ENCODE measurements around the gene MAP3K5. TPM values are rescaled to one million over a fixed set of nuclear protein-coding genes. Genes with fewer than 3 reads are reported as not detected.

The MAP3K5 gene
- total RNA-seq, 2 donors from 2014 or later: 6.7 to 11.9 TPM

GRCh38 chr6:136742125-136742524 lies 50.2 kb downstream of the MAP3K5 start:
- TF ChIP-seq CTCF (IDR thresholded peaks at IDR 0.05): no peak
- Histone ChIP-seq H3K27ac (no peak overlapping the region), H3K4me3 (no peak overlapping the region), H3K36me3 (no peaks in the 10 kb centered on the region), H3K9me3 (no peaks in the 10 kb centered on the region), H3K27me3 (no peaks in the 10 kb centered on the region), H3K4me1 (peaks cover 0 to 22% of the 10 kb centered on the region in 2 donors)
- no peak for DNase-seq (ENCODE audit: low spot score)

GRCh38 chr6:136740050-136740974 lies 52.0 kb downstream of the MAP3K5 start:
- Histone ChIP-seq H3K36me3 (no peaks in the 10 kb centered on the region), H3K27me3 (no peaks in the 10 kb centered on the region), H3K9me3 (no peaks in the 10 kb centered on the region), H3K4me3 (no peak overlapping the region), H3K4me1 (peaks cover 0 to 22% of the 10 kb centered on the region in 2 donors), H3K27ac (peak overlapping the region; percentile 0 to 19)
- no peak for DNase-seq (ENCODE audit: low spot score)
- TF ChIP-seq CTCF (IDR thresholded peaks at IDR 0.05): no peak

- peak overlapping the region; percentile 0 to 65 for H3K27ac ChIP-seq
- peaks cover 0 to 17% of the 10 kb centered on the region in 2 donors for H3K4me1 ChIP-seq
- TF ChIP-seq CTCF (IDR thresholded peaks at IDR 0.05): no peak
- H3K4me3 ChIP-seq: no peak overlapping the region
- H3K36me3 ChIP-seq: no peaks in the 10 kb centered on the region
- DNase-seq (ENCODE audit: low spot score): no peak
- H3K27me3 ChIP-seq: no peaks in the 10 kb centered on the region
- H3K9me3 ChIP-seq: no peaks in the 10 kb centered on the region
These were observed 52.8 kb downstream of the MAP3K5 start for GRCh38 chr6:136739501-136739900.

- DNase-seq (ENCODE audit: low spot score): no peak
- no peaks in the 10 kb centered on the region for H3K36me3 ChIP-seq
- TF ChIP-seq CTCF (IDR thresholded peaks at IDR 0.05): no peak
- no peaks in the 10 kb centered on the region for H3K27me3 ChIP-seq
- no peak overlapping the region for H3K4me3 ChIP-seq
- peak overlapping the region in 1 of 2 donors; percentile 65 for H3K27ac ChIP-seq
- H3K4me1 ChIP-seq: peaks cover 0 to 17% of the 10 kb centered on the region in 2 donors
- no peaks in the 10 kb centered on the region for H3K9me3 ChIP-seq
These were observed 53.2 kb downstream of the MAP3K5 start for GRCh38 chr6:136739071-136739470.

- Histone ChIP-seq H3K27me3 (no peaks in the 10 kb centered on the region), H3K9me3 (no peaks in the 10 kb centered on the region), H3K4me3 (no peak overlapping the region), H3K27ac (peak overlapping the region in 1 of 2 donors; percentile 65), H3K4me1 (peaks cover 0 to 17% of the 10 kb centered on the region in 2 donors), H3K36me3 (no peaks in the 10 kb centered on the region)
- TF ChIP-seq CTCF (IDR thresholded peaks at IDR 0.05): no peak
- no peak for DNase-seq (ENCODE audit: low spot score)
These were observed 53.6 kb downstream of the MAP3K5 start for GRCh38 chr6:136738692-136739057.
